Gastrocnemius medialis (tissue), 4 donors: ENCODE measurements around the gene TMEM272.

Source experiments
- CTCF ChIP-seq, 5 experiments: fragments of 450-650 bp in 3 of 5; fragments of 200-600 bp in 2 of 5; sonication (generic) in 2 of 5; IDR thresholded peaks in 4 of 5; conservative IDR thresholded peaks in 1 of 5; 1 replicate in 4 of 5; 2 replicates in 1 of 5; pipeline ENCODE4 v1.5.1; 2016 to 2019; ENCODE audit warnings: antibody characterized with exemption in 5 of 5, mild to moderate bottlenecking in 3 of 5, moderate library complexity in 3 of 5
- POLR2A ChIP-seq, 2 donors: fragments of 450-650 bp; IDR thresholded peaks; one replicate each; pipeline ENCODE4 v1.6.1; 2017; ENCODE audit warnings: antibody characterized with exemption in 2 of 2, mild to moderate bottlenecking in 2 of 2, moderate library complexity in 2 of 2

GRCh38 chr13:51771418-51772104 lies 73.4 kb downstream of the TMEM272 start:
- TF ChIP-seq POLR2A (IDR thresholded peaks at IDR 0.05) (no peak), CTCF (IDR thresholded peaks at IDR 0.05 in 4 of 5, conservative IDR thresholded peaks at IDR 0.05 in 1 of 5) (no peak)
